Fibroblast of lung (primary cell): ENCODE data around the gene NEURL1B. TPM values are rescaled to one million over a fixed set of nuclear protein-coding genes. Genes with fewer than 3 reads are reported as not detected.

ENCODE experiments used
- DNase-seq, 2 donors: peaks; one replicate each; pipeline versions ENCODE4 v3.0.0 to v3.0.0-alpha.2; 2010; ENCODE audit warnings: low read depth in 2 of 2
- H2AFZ ChIP-seq: 2 replicates; pipeline ENCODE4 v1.5.1; 2012; ENCODE audit warnings: low read length, control low read depth, inconsistent platforms
- H3K27ac ChIP-seq: 2 replicates; pipeline ENCODE4 v1.5.1; 2011; ENCODE audit warnings: low read length, control low read depth; ENCODE audit not compliant: insufficient read depth
- H3K27me3 ChIP-seq: 2 replicates; pipeline ENCODE4 v1.5.1; 2011; ENCODE audit warnings: mild to moderate bottlenecking, low read length; ENCODE audit not compliant: control insufficient read depth, insufficient read depth
- H3K36me3 ChIP-seq: 2 replicates; pipeline ENCODE4 v1.5.1; 2011; ENCODE audit warnings: low read length; ENCODE audit not compliant: control insufficient read depth, insufficient read depth
- H3K4me1 ChIP-seq: 2 replicates; pipeline ENCODE4 v1.5.1; 2011; ENCODE audit warnings: low read length; ENCODE audit not compliant: control insufficient read depth, insufficient read depth; ENCODE audit errors: extremely low read depth
- H3K4me2 ChIP-seq: 2 replicates; pipeline ENCODE4 v1.5.1; 2011; ENCODE audit warnings: low read length, control low read depth; ENCODE audit not compliant: insufficient read depth; ENCODE audit errors: extremely low read depth
- H3K4me3 ChIP-seq, 4 experiments: fragments of 200-600 bp in 1 of 4; sonication (generic) in 1 of 4; replicated peaks in 1 of 4; 2 replicates each; pipeline ENCODE4 v1.5.1; 2011 to 2016; ENCODE audit warnings: low read length in 4 of 4, low read depth in 3 of 4, mild to moderate bottlenecking in 3 of 4, control low read depth in 2 of 4, inconsistent platforms in 1 of 4, mixed read lengths in 1 of 4; ENCODE audit not compliant: insufficient read depth in 1 of 4; ENCODE audit errors: control extremely low read depth in 1 of 4
- H3K79me2 ChIP-seq: 2 replicates; pipeline ENCODE4 v1.5.1; 2012; ENCODE audit warnings: mild to moderate bottlenecking, low read length, inconsistent platforms; ENCODE audit not compliant: control insufficient read depth, insufficient read depth
- H3K9ac ChIP-seq: 2 replicates; pipeline ENCODE4 v1.5.1; 2011; ENCODE audit warnings: mild to moderate bottlenecking, low read length, control low read depth; ENCODE audit not compliant: insufficient read depth
- H3K9me3 ChIP-seq: 2 replicates; pipeline ENCODE4 v1.5.1; 2012; ENCODE audit warnings: low read depth, low read length; ENCODE audit not compliant: control insufficient read depth, insufficient read depth
- H4K20me1 ChIP-seq: 2 replicates; pipeline ENCODE4 v1.5.1; 2011; ENCODE audit warnings: low read length; ENCODE audit not compliant: control insufficient read depth, insufficient read depth; ENCODE audit errors: extremely low read depth
- CTCF ChIP-seq, 2 donors: IDR thresholded peaks in 1 of 2; conservative IDR thresholded peaks in 1 of 2; 1 replicate in 1 of 2; 2 replicates in 1 of 2; pipeline ENCODE4 v1.5.1; 2011 to 2012; ENCODE audit warnings: low read length in 2 of 2, control low read depth in 1 of 2, inconsistent platforms in 1 of 2, low read depth in 1 of 2, mild to moderate bottlenecking in 1 of 2
- EZH2 ChIP-seq: IDR thresholded peaks from 2 replicates; pipeline ENCODE4 v1.5.1; 2012; ENCODE audit warnings: low read length, control low read depth, mild to moderate bottlenecking; ENCODE audit errors: missing control alignments
- polyA minus RNA-seq: library from RNA; depleted of rRNA, polyadenylated mRNA; stranded (reverse); fragments of >200 nt; gene quantifications from 2 replicates; pipeline ENCODE4 v1.2.3, GENCODE V29; 2011; ENCODE audit warnings: low replicate concordance
- polyA plus RNA-seq, 2 donors: library from polyadenylated mRNA; depleted of rRNA in 1 of 2; stranded (reverse) in 1 of 2; unstranded in 1 of 2; fragments of >200 nt; gene quantifications; 2 replicates each; pipeline ENCODE4 v1.2.1, GENCODE V29; 2011 to 2012; ENCODE audit warnings: missing spikeins in 1 of 2
- total RNA-seq: library from RNA; depleted of rRNA; stranded (reverse); fragments of >200 nt; gene quantifications from 2 replicates; pipeline ENCODE4 v1.2.1, GENCODE V29; 2014

Gene NEURL1B
- total RNA-seq (2.6 and 6.1 TPM in 2 replicates), polyA plus RNA-seq (5.0 and 5.5 TPM in 2 replicates), polyA minus RNA-seq (8.7 and 9.3 TPM in 2 replicates)
- polyA plus RNA-seq (2012), result 6.6 and 6.8 TPM in 2 replicates

GRCh38 chr5:172640822-172641358 lies at the start of gene NEURL1B:
Gene NEURL1B (plus strand): TSS chr5:172641263. CDS start chr5:172641407, 144 bp downstream.
- H3K4me3 ChIP-seq, result peak within 1 kb of the TSS; percentile 53 to 76 (median 66)
- H3K27ac ChIP-seq, result peak within 1 kb of the TSS; percentile 32
- H3K9me3 ChIP-seq, result no peaks in the 10 kb centered on the region
- H2AFZ ChIP-seq, result peak within 1 kb of the TSS; percentile 53
- TF ChIP-seq CTCF (conservative IDR thresholded peaks at IDR 0.05 in 1 of 2, IDR thresholded peaks at IDR 0.05 in 1 of 2; ENCODE audit: low read depth in 1 of 2, low read length in 2 of 2) (no peak), EZH2 (no peak)
- H3K4me2 ChIP-seq, result peak within 1 kb of the TSS; percentile 90
- peaks cover 6% of the 10 kb centered on the region for H3K79me2 ChIP-seq
- H4K20me1 ChIP-seq, result no peaks in the 10 kb centered on the region
- no peaks in the 10 kb centered on the region for H3K27me3 ChIP-seq
- peak; percentile 36 to 55 for DNase-seq
- no peaks in the 10 kb centered on the region for H3K36me3 ChIP-seq
- peaks cover 8% of the 10 kb centered on the region for H3K4me1 ChIP-seq
- H3K9ac ChIP-seq, result peak within 1 kb of the TSS; percentile 57

- no peak overlapping the region for H2AFZ ChIP-seq
- peaks cover 3% of the 10 kb centered on the region for H3K27me3 ChIP-seq
- H3K4me2 ChIP-seq, result no peak overlapping the region
- H3K9me3 ChIP-seq, result no peaks in the 10 kb centered on the region
- H3K9ac ChIP-seq, result no peak overlapping the region
- no peaks in the 10 kb centered on the region for H3K36me3 ChIP-seq
- no peak overlapping the region for H3K4me3 ChIP-seq
- no peak for DNase-seq
- H3K79me2 ChIP-seq, result no peaks in the 10 kb centered on the region
- no peaks in the 10 kb centered on the region for H3K4me1 ChIP-seq
- H4K20me1 ChIP-seq, result no peaks in the 10 kb centered on the region
- H3K27ac ChIP-seq, result no peak overlapping the region
- TF ChIP-seq CTCF (conservative IDR thresholded peaks at IDR 0.05 in 1 of 2, IDR thresholded peaks at IDR 0.05 in 1 of 2; ENCODE audit: low read depth in 1 of 2, low read length in 2 of 2) (no peak), EZH2 (no peak)
These were observed 49.4 kb upstream of the NEURL1B start for GRCh38 chr5:172591636-172592035.

GRCh38 chr5:172592881-172593280 lies 48.2 kb upstream of the NEURL1B start:
- DNase-seq, result no peak
- H3K4me2 ChIP-seq, result no peak overlapping the region
- H3K79me2 ChIP-seq, result no peaks in the 10 kb centered on the region
- no peaks in the 10 kb centered on the region for H3K4me1 ChIP-seq
- no peak overlapping the region for H3K4me3 ChIP-seq
- H3K27me3 ChIP-seq, result peaks cover 2% of the 10 kb centered on the region
- no peak for TF ChIP-seq CTCF (conservative IDR thresholded peaks at IDR 0.05 in 1 of 2, IDR thresholded peaks at IDR 0.05 in 1 of 2; ENCODE audit: low read depth in 1 of 2, low read length in 2 of 2)
- TF ChIP-seq EZH2, result no peak
- H4K20me1 ChIP-seq, result no peaks in the 10 kb centered on the region
- no peaks in the 10 kb centered on the region for H3K36me3 ChIP-seq
- no peaks in the 10 kb centered on the region for H3K9me3 ChIP-seq
- H2AFZ ChIP-seq, result no peak overlapping the region
- H3K9ac ChIP-seq, result no peak overlapping the region
- H3K27ac ChIP-seq, result no peak overlapping the region
